HepG2 (cell line): ENCODE results near the gene ATAD2B. TPM values are rescaled to one million over a fixed set of nuclear protein-coding genes. Genes with fewer than 3 reads are reported as not detected.

ENCODE experiments used
- ATAC-seq: fragments of 200-7000 bp; cut with Tn5 transposase; 3 replicates; pipeline ENCODE4 v1.9.1; 2020; ENCODE audit warnings: mild to moderate bottlenecking, moderate library complexity
- BruUV-seq: library from RNA; stranded (reverse); fragments of 400-500 nt; replicated peaks from 2 replicates; lab custom pipeline; 2021; lab: Mats Ljungman, UMichigan
- CTCF ChIA-PET: fragments of 300-600 bp; formaldehyde crosslinking; extraction: SDS; loops from one replicate; lab custom pipeline; 2021; ENCODE audit warnings: low total read pairs, inconsistent platforms, low intra/inter-chr PET ratio; lab: Yijun Ruan, JAX
- POLR2A ChIA-PET: fragments of 350-600 bp; sonication (Branson Sonifier 250); formaldehyde crosslinking; loops from one replicate; lab custom pipeline; 2020; ENCODE audit warnings: antibody characterized with exemption, inconsistent platforms; lab: Yijun Ruan, JAX
- DNase-seq: peaks from one replicate; pipeline ENCODE4 v3.0.0-alpha.2; 2015; ENCODE audit warnings: low spot score
- FAIRE-seq: peaks from 3 replicates; lab custom pipeline; 2011; peaks lifted over from hg19 to GRCh38; lab: Jason Lieb, UNC
- H2AFZ ChIP-seq: one replicate; pipeline ENCODE4 v1.6.1; 2011; ENCODE audit warnings: low read length, inconsistent platforms
- H3K27ac ChIP-seq: fragments of 300-600 bp; 3 replicates; pipeline ENCODE4 v1.8.0; 2011; ENCODE audit warnings: mixed run types, mild to moderate bottlenecking, mixed read lengths, low read length, inconsistent platforms; ENCODE audit not compliant: insufficient read depth; ENCODE audit errors: extremely low read length
- H3K27me3 ChIP-seq, 2 experiments: fragments of 200-600 bp in 1 of 2; 2 replicates in 1 of 2; 3 replicates in 1 of 2; pipeline versions ENCODE4 v1.6.0 to v1.8.0; 2011; ENCODE audit warnings: low read length in 2 of 2, mild to moderate bottlenecking in 2 of 2, moderate library complexity in 2 of 2, inconsistent platforms in 1 of 2; ENCODE audit not compliant: insufficient read depth in 2 of 2, control insufficient read depth in 1 of 2
- H3K36me3 ChIP-seq, 2 experiments: fragments of 200-600 bp in 1 of 2; replicated peaks in 1 of 2; 2 replicates in 1 of 2; 3 replicates in 1 of 2; pipeline versions ENCODE4 v1.5.1 to v1.8.0; 2011; ENCODE audit warnings: low read length in 2 of 2, inconsistent platforms in 1 of 2; ENCODE audit not compliant: insufficient read depth in 2 of 2, control insufficient read depth in 1 of 2
- H3K4me1 ChIP-seq: 2 replicates; pipeline ENCODE4 v1.5.1; 2012; ENCODE audit warnings: low read length, inconsistent platforms; ENCODE audit not compliant: insufficient read depth
- H3K4me2 ChIP-seq: 2 replicates; pipeline ENCODE4 v1.6.0; 2011; ENCODE audit warnings: low read depth, low read length, inconsistent platforms
- H3K4me3 ChIP-seq, 3 experiments: fragments of 200-600 bp in 1 of 3; sonication (generic), shearing (Covaris generic) in 1 of 3; replicated peaks in 1 of 3; 2 replicates each; pipeline ENCODE4 v1.5.1; 2011 to 2016; ENCODE audit warnings: low read length in 3 of 3, inconsistent platforms in 2 of 3, low read depth in 2 of 3, mild to moderate bottlenecking in 2 of 3, control low read depth in 1 of 3, mixed read lengths in 1 of 3; ENCODE audit not compliant: insufficient read depth in 1 of 3
- H3K79me2 ChIP-seq: one replicate; pipeline ENCODE4 v1.6.1; 2011; ENCODE audit warnings: low read length, inconsistent platforms; ENCODE audit not compliant: insufficient read depth
- H3K9ac ChIP-seq: 2 replicates; pipeline ENCODE4 v1.6.0; 2011; ENCODE audit warnings: mild to moderate bottlenecking, low read depth, low read length, inconsistent platforms; ENCODE audit not compliant: insufficient read depth
- H3K9me3 ChIP-seq: 2 replicates; pipeline ENCODE4 v1.5.1; 2012; ENCODE audit warnings: mild to moderate bottlenecking, low read length
- H4K20me1 ChIP-seq: 2 replicates; pipeline ENCODE4 v1.6.0; 2011; ENCODE audit warnings: inconsistent platforms, mild to moderate bottlenecking, low read length, moderate library complexity; ENCODE audit not compliant: insufficient read depth
- EP300 ChIP-seq, 3 experiments: sonication (generic) in 1 of 3; formaldehyde crosslinking in 1 of 3; IDR thresholded peaks; 2 replicates each; pipeline versions ENCODE4 v1.5.1 to v1.6.1; 2011 to 2020; ENCODE audit warnings: low read depth in 2 of 3, low read length in 2 of 3, borderline replicate concordance in 1 of 3, improper control_type of control experiment in 1 of 3, mild to moderate bottlenecking in 1 of 3, missing genetic modification reagents in 1 of 3, moderate library complexity in 1 of 3
- GMEB1 ChIP-seq: sonication (generic); formaldehyde crosslinking; IDR thresholded peaks from 2 replicates; pipeline ENCODE4 v1.5.1; 2020; ENCODE audit warnings: missing genetic modification reagents, mild to moderate bottlenecking, borderline replicate concordance
- JUNB ChIP-seq: sonication (generic); formaldehyde crosslinking; IDR thresholded peaks from 2 replicates; pipeline ENCODE4 v1.8.0; 2022; ENCODE audit warnings: missing genetic modification reagents, mild to moderate bottlenecking, borderline replicate concordance
- MAFK ChIP-seq, 2 experiments: IDR thresholded peaks in 1 of 2; conservative IDR thresholded peaks in 1 of 2; 2 replicates each; pipeline ENCODE4 v1.6.1; 2011; ENCODE audit warnings: improper control_type of control experiment in 2 of 2, low read length in 2 of 2
- RXRB ChIP-seq: IDR thresholded peaks from 2 replicates; pipeline ENCODE4 v1.6.1; 2016; ENCODE audit warnings: borderline replicate concordance, missing genetic modification reagents, missing compliant biosample characterization
- TAF1 ChIP-seq: sonication (generic); formaldehyde crosslinking; IDR thresholded peaks from 2 replicates; pipeline ENCODE4 v1.4.0; 2020; ENCODE audit warnings: missing genetic modification reagents
- ZNF580 ChIP-seq: IDR thresholded peaks from 2 replicates; pipeline ENCODE4 v1.6.1; 2016; ENCODE audit warnings: low read depth, borderline replicate concordance
- WGBS: methylation state at CpG from one replicate; pipeline ENCODE4 v1.1.6; 2017; ENCODE audit warnings: low lambda C conversion rate; 5-methylcytosine and 5-hydroxymethylcytosine counted together
- in situ Hi-C: cut with HindIII; loops from 2 replicates; pipeline ENCODE4 v1.10.0; 2017; ENCODE audit warnings: low pct_unique_long_range_greater_than_20kb; ENCODE audit not compliant: extremely low pct_ligation_motif_present
- intact Hi-C: fragments of 100-400 bp; cut with micrococcal nuclease; formaldehyde crosslinking; loops from one replicate; pipeline ENCODE4 v1.10.0; 2022; ENCODE audit not compliant: unreplicated experiment
- polyA plus RNA-seq, 8 experiments: library from polyadenylated mRNA; depleted of rRNA in 3 of 8; stranded (reverse) in 7 of 8; unstranded in 1 of 8; fragments of >200 nt; fragmentation: Illumina TruSeq in 4 of 8; extraction: Trizol in 4 of 8; gene quantifications; 2 replicates each; pipeline versions ENCODE4 v1.2.1 to v1.2.3, GENCODE V29; 2011 to 2016; ENCODE audit warnings: low read depth in 4 of 8, missing spikeins in 1 of 8, mixed read lengths in 1 of 8; ENCODE audit not compliant: insufficient read depth in 1 of 8
- total RNA-seq, 5 experiments: library from RNA; depleted of rRNA; stranded (reverse); fragments of >200 nt; fragmentation: Illumina TruSeq; extraction: Trizol; gene quantifications; 2 replicates each; pipeline ENCODE4 v1.2.3, GENCODE V29; 2016; ENCODE audit warnings: low read depth in 1 of 5
- TF ChIP-seq, protein P1 (sequence below): IDR thresholded peaks from 2 replicates; pipeline ENCODE4 v1.6.1; 2016; ENCODE audit warnings: low read depth, missing genetic modification reagents, missing compliant biosample characterization

Gene ATAD2B
- total and polyA plus RNA-seq, 2 of the 13 experiments (the other 11 are each of a cell fraction or from before 2014, with no cell fraction given): 5.3 to 22.2 TPM

DNA sequence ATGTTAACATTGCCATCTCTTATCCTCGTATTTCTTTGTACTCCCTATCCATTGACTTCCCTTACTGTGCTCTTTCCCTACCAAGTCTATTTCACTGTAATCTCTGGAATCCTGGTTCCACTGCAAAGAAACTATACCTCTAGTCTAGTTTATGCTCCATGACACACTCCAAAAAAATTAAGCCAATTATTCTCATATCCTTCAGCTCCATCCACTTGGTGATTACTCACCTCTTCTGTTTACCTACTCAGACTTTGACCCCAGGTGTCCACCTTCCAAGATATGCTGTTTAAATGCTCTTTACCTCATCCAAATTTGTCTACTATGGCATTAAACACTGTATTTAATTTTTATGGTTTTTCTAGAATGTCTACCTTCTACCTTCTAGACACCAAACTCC is 137.9 kb downstream of the ATAD2B start:
- intact Hi-C loops (no loop called here), in situ Hi-C loops (no loop called here)
- TF ChIP-seq MAFK (conservative IDR thresholded peaks at IDR 0.05 in 1 of 2, IDR thresholded peaks at IDR 0.05 in 1 of 2; ENCODE audit: low read length in 2 of 2): 0 out of 4 replicates have a peak, but pooled peaks of 1 of the 2 experiments have one; percentile 21
- TF ChIP-seq EP300 (IDR thresholded peaks at IDR 0.05; ENCODE audit: low read depth in 2 of 2, low read length in 2 of 2): no peak
- no peak for TF ChIP-seq EP300 (CRISPR knock-in tag; IDR thresholded peaks at IDR 0.05; ENCODE audit: borderline replicate concordance)
- H3K4me2 ChIP-seq: no peak overlapping the region
- H3K4me3 ChIP-seq: no peak overlapping the region
- no TSS peak for BruUV-seq
- H3K79me2 ChIP-seq: no peaks in the 10 kb centered on the region
- H3K27ac ChIP-seq: no peak overlapping the region
- no peak overlapping the region for H2AFZ ChIP-seq
- DNase-seq: peak; percentile 28
- no peak for FAIRE-seq
- H3K9ac ChIP-seq: no peak overlapping the region
- no peaks in the 10 kb centered on the region for H4K20me1 ChIP-seq
- ChIA-PET CTCF (no interaction called here), POLR2A (no interaction called here)
- H3K9me3 ChIP-seq: no peaks in the 10 kb centered on the region
- no peak for ATAC-seq
- H3K4me1 ChIP-seq: peaks cover 30% of the 10 kb centered on the region
- 98% methylated on average over 1 of the region's 1 CpG for WGBS
- H3K27me3 ChIP-seq: no peaks in the 10 kb centered on the region
- peaks cover 1 to 2% of the 10 kb centered on the region in 2 experiments; a peak in 3 of 5 replicates for H3K36me3 ChIP-seq

DNA sequence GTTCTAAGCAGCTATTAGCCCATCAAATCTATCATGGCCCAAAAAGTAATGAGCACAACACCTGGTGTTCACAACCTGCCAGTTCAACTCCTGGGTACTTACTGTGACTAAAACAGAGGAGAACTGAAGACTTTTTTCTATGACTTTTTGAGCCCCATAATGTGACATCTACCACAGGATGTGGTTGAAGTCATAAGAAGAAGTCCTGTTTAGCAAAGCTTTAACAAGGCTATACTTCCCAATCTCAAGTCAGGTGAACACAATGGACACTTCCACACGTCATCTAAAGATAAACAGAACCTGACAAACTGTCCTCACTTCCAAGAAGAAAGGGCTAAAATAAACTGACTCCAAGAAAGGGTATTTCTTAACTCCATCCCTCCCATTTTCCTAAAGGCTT is 138.8 kb downstream of the ATAD2B start:
- Histone ChIP-seq H4K20me1 (no peaks in the 10 kb centered on the region), H3K9me3 (no peaks in the 10 kb centered on the region), H3K79me2 (no peaks in the 10 kb centered on the region), H3K4me2 (no peak overlapping the region), H2AFZ (no peak overlapping the region), H3K36me3 (peaks cover 0 to 2% of the 10 kb centered on the region in 2 experiments; a peak in 3 of 5 replicates), H3K27ac (no peak overlapping the region), H3K27me3 (no peaks in the 10 kb centered on the region), H3K4me1 (peaks cover 30% of the 10 kb centered on the region), H3K9ac (no peak overlapping the region), H3K4me3 (no peak overlapping the region)
- intact Hi-C loops: no loop called here
- CTCF ChIA-PET: no interaction called here
- in situ Hi-C loops: no loop called here
- no peak for ATAC-seq
- no peak for FAIRE-seq
- no TSS peak for BruUV-seq
- no peak for DNase-seq
- POLR2A ChIA-PET: no interaction called here
- WGBS: 94% methylated on average over 1 of the region's 1 CpG
- TF ChIP-seq TAF1 (CRISPR knock-in tag): no peak
- TF ChIP-seq, protein P1, sequence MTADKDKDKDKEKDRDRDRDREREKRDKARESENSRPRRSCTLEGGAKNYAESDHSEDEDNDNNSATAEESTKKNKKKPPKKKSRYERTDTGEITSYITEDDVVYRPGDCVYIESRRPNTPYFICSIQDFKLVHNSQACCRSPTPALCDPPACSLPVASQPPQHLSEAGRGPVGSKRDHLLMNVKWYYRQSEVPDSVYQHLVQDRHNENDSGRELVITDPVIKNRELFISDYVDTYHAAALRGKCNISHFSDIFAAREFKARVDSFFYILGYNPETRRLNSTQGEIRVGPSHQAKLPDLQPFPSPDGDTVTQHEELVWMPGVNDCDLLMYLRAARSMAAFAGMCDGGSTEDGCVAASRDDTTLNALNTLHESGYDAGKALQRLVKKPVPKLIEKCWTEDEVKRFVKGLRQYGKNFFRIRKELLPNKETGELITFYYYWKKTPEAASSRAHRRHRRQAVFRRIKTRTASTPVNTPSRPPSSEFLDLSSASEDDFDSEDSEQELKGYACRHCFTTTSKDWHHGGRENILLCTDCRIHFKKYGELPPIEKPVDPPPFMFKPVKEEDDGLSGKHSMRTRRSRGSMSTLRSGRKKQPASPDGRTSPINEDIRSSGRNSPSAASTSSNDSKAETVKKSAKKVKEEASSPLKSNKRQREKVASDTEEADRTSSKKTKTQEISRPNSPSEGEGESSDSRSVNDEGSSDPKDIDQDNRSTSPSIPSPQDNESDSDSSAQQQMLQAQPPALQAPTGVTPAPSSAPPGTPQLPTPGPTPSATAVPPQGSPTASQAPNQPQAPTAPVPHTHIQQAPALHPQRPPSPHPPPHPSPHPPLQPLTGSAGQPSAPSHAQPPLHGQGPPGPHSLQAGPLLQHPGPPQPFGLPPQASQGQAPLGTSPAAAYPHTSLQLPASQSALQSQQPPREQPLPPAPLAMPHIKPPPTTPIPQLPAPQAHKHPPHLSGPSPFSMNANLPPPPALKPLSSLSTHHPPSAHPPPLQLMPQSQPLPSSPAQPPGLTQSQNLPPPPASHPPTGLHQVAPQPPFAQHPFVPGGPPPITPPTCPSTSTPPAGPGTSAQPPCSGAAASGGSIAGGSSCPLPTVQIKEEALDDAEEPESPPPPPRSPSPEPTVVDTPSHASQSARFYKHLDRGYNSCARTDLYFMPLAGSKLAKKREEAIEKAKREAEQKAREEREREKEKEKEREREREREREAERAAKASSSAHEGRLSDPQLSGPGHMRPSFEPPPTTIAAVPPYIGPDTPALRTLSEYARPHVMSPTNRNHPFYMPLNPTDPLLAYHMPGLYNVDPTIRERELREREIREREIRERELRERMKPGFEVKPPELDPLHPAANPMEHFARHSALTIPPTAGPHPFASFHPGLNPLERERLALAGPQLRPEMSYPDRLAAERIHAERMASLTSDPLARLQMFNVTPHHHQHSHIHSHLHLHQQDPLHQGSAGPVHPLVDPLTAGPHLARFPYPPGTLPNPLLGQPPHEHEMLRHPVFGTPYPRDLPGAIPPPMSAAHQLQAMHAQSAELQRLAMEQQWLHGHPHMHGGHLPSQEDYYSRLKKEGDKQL (CRISPR knock-in tag): no peak
- no peak for TF ChIP-seq ZNF580 (CRISPR knock-in tag)
- no peak for TF ChIP-seq JUNB
- no peak for TF ChIP-seq GMEB1 (CRISPR knock-in tag)
- TF ChIP-seq RXRB (CRISPR knock-in tag): no peak
